HG02852 (cell line): ENCODE results near the gene SREBF1.
A peak's percentile ranks its signal among the peaks of the same experiment; 100 is the strongest.

Source experiments
- ATAC-seq: cut with Tn5 transposase; IDR thresholded peaks from one replicate; pipeline ENCODE4 v1.9.1; 2021; ENCODE audit warnings: mild to moderate bottlenecking, moderate library complexity; ENCODE audit not compliant: unreplicated experiment

The SREBF1 gene

GRCh38 chr17:17783116-17783824 lies 53.5 kb downstream of the SREBF1 start:
- ATAC-seq: peak; percentile 46

GRCh38 chr17:17782523-17783115 lies 54.2 kb downstream of the SREBF1 start:
- ATAC-seq: peak; percentile 15

GRCh38 chr17:17781591-17782496 lies 54.9 kb downstream of the SREBF1 start:
- ATAC-seq: no peak

- no peak for ATAC-seq
These were observed 55.7 kb downstream of the SREBF1 start for GRCh38 chr17:17780922-17781590.

- no peak for ATAC-seq
These were observed 57.7 kb downstream of the SREBF1 start for GRCh38 chr17:17779015-17779611.

- ATAC-seq: no peak
These were observed 58.3 kb downstream of the SREBF1 start for GRCh38 chr17:17778308-17779014.

- ATAC-seq: no peak
These were observed 59.9 kb downstream of the SREBF1 start for GRCh38 chr17:17776889-17777288.

GRCh38 chr17:17774009-17774881 lies 62.5 kb downstream of the SREBF1 start:
- ATAC-seq: no peak

- ATAC-seq: no peak
These were observed 64.6 kb downstream of the SREBF1 start for GRCh38 chr17:17772231-17772630.

GRCh38 chr17:17771498-17772201 lies 65.1 kb downstream of the SREBF1 start:
- no peak for ATAC-seq

- ATAC-seq: no peak
These were observed 66.1 kb downstream of the SREBF1 start for GRCh38 chr17:17770632-17771044.

- no peak for ATAC-seq
These were observed 66.7 kb downstream of the SREBF1 start for GRCh38 chr17:17769869-17770631.

GRCh38 chr17:17768424-17769088 lies 68.2 kb downstream of the SREBF1 start:
- no peak for ATAC-seq

GRCh38 chr17:17767887-17768418 lies 68.8 kb downstream of the SREBF1 start:
- ATAC-seq: no peak

GRCh38 chr17:17767154-17767869 lies 69.5 kb downstream of the SREBF1 start:
- ATAC-seq: no peak

- ATAC-seq: no peak
These were observed 70.1 kb downstream of the SREBF1 start for GRCh38 chr17:17766744-17767120.
